Kidney epithelial cell (primary cell): ENCODE data around the gene CALY. TPM values are rescaled to one million over a fixed set of nuclear protein-coding genes. Genes with fewer than 3 reads are reported as not detected.

Source experiments
- DNase-seq: peaks from one replicate; pipeline ENCODE4 v3.0.0-alpha.2; 2010; ENCODE audit warnings: low read depth
- H3K27me3 ChIP-seq: 2 replicates; pipeline ENCODE4 v1.6.0; 2011; ENCODE audit warnings: low read length; ENCODE audit not compliant: control insufficient read depth, insufficient read depth
- H3K36me3 ChIP-seq: 2 replicates; pipeline ENCODE4 v1.5.1; 2011; ENCODE audit warnings: low read length; ENCODE audit not compliant: control insufficient read depth, insufficient read depth
- H3K4me3 ChIP-seq: 2 replicates; pipeline ENCODE4 v1.5.1; 2011; ENCODE audit warnings: low read depth, mild to moderate bottlenecking, control low read depth, low read length
- total RNA-seq: library from RNA; depleted of rRNA; stranded (reverse); fragments of >200 nt; gene quantifications from 2 replicates; pipeline ENCODE4 v1.2.3, GENCODE V29; 2015
- TF ChIP-seq, protein P1 (sequence below): IDR thresholded peaks from 2 replicates; pipeline ENCODE4 v1.5.1; 2011; ENCODE audit warnings: mild to moderate bottlenecking, moderate library complexity, low read length, control low read depth, inconsistent platforms; ENCODE audit not compliant: insufficient read depth, poor library complexity, severe bottlenecking

The CALY gene
- total RNA-seq, 1 donor from 2014 or later = 0.96 TPM

DNA sequence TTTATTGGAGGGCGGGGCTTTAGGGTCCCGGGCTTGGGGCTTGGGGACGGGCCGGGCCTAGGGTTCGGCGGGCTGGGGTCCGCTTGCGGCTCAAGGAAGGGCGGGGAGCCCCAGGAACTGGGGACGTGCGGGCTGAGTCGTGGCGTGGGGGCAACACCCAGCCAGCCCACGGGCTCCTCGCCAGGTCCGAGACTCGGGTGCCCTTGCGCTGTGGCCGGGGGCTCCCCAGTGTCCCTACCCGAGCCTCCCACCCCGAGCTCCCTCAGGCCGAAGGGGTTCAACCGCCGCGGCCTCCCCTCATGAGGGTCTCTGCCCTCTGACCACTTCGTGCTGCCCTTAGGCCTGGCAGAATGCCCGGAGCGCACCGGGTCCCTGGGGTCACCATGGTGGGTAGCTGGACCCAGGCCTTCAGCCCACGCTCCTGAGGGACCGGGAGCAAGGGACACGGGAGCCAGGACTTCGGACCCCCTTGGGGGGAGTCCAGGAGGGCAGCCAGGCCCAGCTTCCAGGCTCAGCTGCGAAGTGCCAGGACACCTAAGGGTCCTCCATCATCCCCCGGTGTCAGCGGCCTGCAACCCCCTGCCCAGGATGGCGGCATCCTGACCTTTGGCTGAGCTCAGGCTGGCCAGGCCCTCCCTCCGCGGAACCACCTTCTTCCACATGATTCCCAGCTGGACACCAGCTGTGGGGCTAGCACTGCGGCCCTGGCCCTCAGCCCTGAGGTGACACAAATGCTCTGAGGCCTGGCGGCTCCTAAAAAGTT lies 21.6 kb upstream of the CALY start:
- Histone ChIP-seq H3K4me3 (no peak overlapping the region), H3K27me3 (no peaks in the 10 kb centered on the region), H3K36me3 (no peaks in the 10 kb centered on the region)
- DNase-seq = no peak
- TF ChIP-seq, protein P1, sequence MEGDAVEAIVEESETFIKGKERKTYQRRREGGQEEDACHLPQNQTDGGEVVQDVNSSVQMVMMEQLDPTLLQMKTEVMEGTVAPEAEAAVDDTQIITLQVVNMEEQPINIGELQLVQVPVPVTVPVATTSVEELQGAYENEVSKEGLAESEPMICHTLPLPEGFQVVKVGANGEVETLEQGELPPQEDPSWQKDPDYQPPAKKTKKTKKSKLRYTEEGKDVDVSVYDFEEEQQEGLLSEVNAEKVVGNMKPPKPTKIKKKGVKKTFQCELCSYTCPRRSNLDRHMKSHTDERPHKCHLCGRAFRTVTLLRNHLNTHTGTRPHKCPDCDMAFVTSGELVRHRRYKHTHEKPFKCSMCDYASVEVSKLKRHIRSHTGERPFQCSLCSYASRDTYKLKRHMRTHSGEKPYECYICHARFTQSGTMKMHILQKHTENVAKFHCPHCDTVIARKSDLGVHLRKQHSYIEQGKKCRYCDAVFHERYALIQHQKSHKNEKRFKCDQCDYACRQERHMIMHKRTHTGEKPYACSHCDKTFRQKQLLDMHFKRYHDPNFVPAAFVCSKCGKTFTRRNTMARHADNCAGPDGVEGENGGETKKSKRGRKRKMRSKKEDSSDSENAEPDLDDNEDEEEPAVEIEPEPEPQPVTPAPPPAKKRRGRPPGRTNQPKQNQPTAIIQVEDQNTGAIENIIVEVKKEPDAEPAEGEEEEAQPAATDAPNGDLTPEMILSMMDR = no peak

DNA sequence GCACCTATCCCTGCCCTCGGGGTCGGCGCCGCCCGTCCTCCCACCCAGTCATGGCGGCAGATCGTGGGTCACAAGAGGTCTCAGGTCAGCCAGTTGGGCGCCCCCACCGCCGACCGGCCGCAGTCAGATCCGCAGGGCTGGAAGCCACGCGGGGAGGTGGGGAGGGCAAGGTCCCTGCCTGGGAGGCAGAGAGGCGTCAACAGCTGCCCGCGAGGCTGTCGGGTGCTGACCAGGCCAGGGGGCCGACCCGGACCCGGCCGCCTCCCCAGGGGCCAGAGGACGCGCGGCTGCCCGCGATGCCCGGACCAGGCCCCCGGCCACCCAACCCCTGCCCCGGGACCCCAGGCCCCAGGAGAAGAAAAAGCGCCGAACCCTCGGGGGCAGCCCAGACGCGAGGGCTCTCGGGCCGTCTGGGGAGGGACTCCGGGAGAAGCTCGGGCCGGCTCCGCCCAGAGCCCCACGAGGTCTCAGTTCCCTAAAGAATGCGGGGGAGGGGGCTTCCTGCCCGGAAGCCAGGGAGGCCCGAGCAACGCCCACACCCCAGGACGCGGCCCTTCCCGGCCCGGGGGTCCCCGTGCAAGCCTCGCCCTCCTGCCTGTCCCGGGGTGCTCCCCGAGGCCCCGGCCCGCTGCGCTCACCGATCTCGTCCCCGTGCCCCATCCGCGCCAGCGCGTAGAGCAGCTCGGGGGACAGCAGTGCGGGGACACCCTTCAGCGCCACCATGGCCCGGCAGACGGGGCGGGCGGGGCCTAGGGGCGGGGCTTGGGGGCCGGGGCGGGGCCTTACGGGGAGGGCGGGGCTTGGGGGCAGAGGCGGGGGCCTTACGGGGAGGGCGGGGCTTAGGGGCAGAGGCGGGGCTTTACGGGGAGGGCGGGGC lies 20.8 kb upstream of the CALY start, which contains the start of gene FUOM:
TSS of gene FUOM (minus strand) at position 735 of the 877 bp plus-strand sequence. CDS start at position 723, 12 bp downstream.
- H3K27me3 ChIP-seq = no peaks in the 10 kb centered on the region
- H3K4me3 ChIP-seq = peak within 1 kb of the TSS; percentile 62
- TF ChIP-seq, protein P1 = no peak
- H3K36me3 ChIP-seq = no peaks in the 10 kb centered on the region
- DNase-seq = no peak

DNA sequence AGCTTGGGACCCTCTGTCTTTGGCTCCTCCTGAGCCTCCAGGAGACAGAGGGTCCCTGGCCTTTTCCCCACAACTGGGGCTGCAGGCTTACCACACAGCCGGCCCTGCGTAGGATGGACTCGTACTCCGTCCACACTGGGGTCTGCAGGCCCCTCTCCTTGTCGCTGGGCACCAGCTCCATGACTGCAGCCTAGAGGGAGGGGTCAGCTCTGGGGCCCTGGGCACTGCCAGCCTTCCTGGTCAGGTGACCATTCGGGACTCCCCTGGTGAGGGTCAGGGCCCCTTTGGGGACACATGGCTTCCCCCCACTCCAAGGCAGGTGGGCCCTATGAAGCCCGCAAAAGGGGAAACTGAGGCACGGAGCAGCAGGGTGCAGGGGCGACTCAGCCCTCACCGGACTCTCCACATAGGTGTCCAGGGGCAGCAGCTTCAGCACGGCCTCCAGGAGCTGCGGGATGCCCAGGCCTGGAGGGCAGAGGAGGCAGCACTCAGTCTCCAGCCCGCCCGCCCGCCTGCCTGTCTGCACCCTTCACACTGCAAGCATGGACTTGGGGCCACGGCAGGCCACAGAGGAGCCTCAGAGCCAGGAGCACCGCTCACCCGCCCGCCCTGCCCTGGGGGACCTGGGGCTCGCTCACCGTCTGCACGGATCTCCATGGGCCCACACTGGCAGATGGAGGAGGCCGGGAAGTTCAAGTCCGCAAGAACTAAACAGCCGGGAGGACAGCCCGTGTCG lies 20.0 kb upstream of the CALY start:
- no peaks in the 10 kb centered on the region for H3K27me3 ChIP-seq
- DNase-seq = no peak
- TF ChIP-seq, protein P1 = no peak
- H3K36me3 ChIP-seq = no peaks in the 10 kb centered on the region
- H3K4me3 ChIP-seq = peak overlapping the region; percentile 62

DNA sequence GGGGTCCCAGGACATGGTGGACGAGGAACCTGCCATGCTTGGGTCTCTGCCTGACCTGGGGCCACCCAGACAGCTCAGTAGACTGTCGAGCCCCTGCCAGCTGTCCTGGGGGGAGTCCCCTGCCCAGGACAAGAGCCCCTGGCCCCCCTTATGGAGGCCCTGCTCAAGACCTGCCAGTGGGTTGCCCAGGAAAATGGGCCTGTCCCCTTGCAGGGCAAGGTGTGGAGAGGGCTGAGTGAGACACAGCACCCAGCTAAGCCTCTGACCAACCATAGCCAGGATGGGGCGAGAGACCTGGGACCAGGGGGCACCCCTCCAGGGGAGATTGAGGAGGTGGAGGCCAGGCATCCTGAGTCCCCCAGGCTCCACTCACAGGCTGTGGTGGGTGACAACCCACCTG lies 19.3 kb upstream of the CALY start:
- DNase-seq = no peak
- Histone ChIP-seq H3K27me3 (peaks cover under 1% of the 10 kb centered on the region), H3K36me3 (no peaks in the 10 kb centered on the region), H3K4me3 (no peak overlapping the region)
- TF ChIP-seq, protein P1 = no peak

DNA sequence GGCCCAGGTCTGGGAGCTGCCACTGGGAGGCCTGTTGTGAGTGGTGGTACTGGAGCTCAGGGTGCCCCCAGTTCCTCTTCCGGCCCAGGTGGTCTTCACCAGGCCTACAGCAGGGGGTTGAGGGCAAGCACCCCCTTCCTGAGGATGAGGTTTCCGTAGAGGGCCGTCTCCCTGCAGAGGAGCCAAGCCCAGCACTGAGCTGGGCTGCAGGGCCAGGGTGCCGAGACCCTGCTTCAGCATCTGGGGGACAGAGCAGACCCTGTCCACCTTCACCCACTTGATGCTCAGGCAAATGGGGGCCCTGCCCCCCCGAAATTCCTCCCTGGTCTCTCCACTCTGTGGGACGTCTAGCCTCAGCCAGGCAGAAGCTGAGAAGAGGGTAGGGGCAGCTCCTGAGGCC lies 18.6 kb upstream of the CALY start:
- H3K27me3 ChIP-seq = peaks cover 4% of the 10 kb centered on the region
- TF ChIP-seq, protein P1 = no peak
- H3K36me3 ChIP-seq = no peaks in the 10 kb centered on the region
- DNase-seq = no peak
- H3K4me3 ChIP-seq = no peak overlapping the region
